HG02970 (cell line): ENCODE results near the gene ABLIM1.
"Not testable (repeated sequence)": the region's sequence is repeated elsewhere in the genome, so short reads cannot be mapped to it uniquely, and the experiment has no call there.

ENCODE experiments used
- ATAC-seq: cut with Tn5 transposase; IDR thresholded peaks from one replicate; pipeline ENCODE4 v1.9.1; 2021; ENCODE audit warnings: mild to moderate bottlenecking, moderate library complexity, moderate number of reproducible peaks; ENCODE audit not compliant: unreplicated experiment, low FRiP score

The ABLIM1 gene

DNA sequence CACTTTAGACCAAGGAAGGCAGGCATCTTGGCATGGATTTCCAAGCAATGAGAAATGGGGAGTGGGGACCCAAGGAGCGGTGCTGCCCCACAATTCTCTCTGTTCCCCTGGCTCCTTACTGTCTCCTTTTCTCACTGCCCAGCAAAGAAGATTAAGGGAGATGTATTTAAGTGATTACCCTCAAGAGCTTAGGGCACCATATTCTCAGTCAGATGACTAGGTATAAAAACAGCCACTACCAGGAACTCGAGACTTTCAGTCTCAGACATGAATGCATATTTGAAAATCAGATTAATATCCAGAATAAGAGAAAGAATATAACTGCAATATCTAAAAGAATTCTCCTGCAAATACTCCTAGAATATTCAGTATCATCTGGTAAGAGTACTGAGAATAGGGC lies at the start of gene ABLIM1:
Gene ABLIM1 (minus strand): TSS at position 101 of the 400 bp plus-strand sequence. CDS start 75 bp downstream, at position 26.
- no peak for ATAC-seq

DNA sequence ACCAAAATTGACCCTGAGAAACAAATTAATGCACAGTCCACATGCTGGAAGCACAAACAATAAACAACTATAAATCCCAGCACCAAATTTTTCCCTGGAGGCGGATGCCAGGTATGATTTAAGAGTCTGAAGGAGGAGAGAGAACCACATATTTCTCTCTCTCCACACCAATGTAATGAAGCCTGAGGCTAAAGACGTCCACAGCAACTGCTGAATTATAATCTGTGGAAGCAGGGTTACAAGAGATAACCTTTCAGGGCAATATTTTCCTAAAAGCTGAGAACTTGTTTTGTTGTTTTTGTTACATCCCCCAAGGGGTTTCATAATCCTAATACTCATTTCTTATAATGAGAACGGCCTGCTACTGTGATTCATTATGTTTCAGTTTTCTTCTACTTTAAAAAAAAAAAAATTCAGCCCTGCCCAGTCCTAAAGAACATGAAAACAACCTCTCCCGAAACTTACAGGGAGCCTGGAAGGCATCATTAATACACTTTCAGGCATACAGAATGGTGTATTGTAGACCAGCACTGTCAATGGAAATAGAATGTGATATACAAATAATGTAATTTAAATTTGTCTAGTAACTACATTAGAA lies 48.5 kb upstream of the ABLIM1 start:
- no peak for ATAC-seq

DNA sequence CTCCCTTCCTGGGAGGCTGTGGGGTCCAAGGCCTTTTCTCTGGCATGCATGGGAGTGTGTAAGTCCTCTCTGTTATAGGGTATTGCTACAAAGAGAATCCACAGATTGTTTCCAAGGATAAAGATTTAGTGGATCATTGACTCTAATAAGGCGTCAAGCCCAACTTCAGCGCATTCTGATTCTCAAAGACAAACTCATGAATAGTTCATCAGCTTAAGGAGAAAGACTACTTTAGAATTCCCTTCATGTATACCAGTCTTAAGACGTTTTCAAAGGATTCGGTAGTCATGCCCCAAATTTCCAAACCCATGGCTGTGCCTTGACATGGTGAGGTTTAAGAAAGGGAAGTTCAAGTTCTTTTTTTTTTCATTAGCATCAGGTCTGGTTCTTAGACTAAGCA lies 46.6 kb upstream of the ABLIM1 start:
- ATAC-seq, result no peak

DNA sequence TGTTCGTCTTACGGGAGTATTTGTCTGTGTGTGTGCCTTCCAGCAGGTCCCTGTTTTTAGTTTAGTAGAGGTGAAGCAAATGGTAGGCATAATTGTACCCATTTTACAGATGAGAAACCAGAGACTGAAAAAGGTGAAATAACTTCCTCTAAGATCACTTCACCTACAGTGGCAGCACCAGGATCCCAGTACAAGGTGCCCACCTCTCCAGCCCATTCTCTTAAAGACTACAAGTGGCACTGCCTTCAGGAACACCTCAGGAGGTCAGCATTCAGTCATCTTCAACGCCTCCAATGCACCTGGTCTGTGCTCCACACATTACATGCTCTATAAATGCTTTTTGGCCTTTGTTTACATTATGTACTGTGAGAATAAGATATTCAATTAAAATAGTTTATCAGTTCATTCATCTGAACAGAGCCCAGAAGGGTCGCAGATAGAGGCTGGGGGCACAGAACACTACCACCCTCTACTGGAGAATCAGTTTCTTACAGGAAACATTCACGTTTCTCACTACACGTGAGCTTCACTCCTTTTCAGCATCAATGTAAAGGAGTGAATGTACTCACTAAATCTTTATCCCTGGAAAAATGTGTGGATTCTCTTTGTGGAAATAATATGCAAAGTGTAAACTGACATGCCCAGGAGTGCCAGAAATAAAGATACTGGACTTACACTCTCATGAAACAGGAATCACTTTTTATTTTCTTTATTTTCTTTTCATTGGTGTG lies 45.5 kb upstream of the ABLIM1 start:
- ATAC-seq, result no peak

GRCh38 chr10:114698271-114699061 lies 40.4 kb upstream of the ABLIM1 start:
- no peak for ATAC-seq

- ATAC-seq, result no peak
Measured at GRCh38 chr10:114697061-114697598, 39.1 kb upstream of the ABLIM1 start.

GRCh38 chr10:114696301-114696700 lies 38.2 kb upstream of the ABLIM1 start:
- ATAC-seq, result not testable (repeated sequence)

- no peak for ATAC-seq
Measured at GRCh38 chr10:114694752-114695151, 36.7 kb upstream of the ABLIM1 start.

DNA sequence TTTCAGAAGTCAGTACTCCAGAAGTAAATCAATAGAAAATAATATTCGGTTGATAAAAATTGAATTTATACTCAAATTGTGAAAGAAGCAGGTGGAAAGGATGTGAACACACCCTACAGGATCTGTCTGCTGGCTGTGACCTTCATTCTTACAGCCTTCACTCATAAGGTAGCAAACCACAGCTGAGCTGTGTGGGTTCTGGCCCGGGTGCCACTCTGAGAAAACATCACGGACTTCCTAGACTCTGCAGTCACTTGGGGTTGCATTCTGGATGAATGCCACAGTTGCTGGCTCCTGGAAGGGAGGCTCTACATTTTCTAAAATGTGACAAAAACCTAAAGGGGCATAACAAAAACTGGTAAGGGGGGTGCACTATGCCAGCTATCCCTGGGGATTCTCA lies 36.0 kb upstream of the ABLIM1 start:
- no peak for ATAC-seq

- no peak for ATAC-seq
Measured at GRCh38 chr10:114691442-114691941, 33.4 kb upstream of the ABLIM1 start.

GRCh38 chr10:114688786-114689185 lies 30.7 kb upstream of the ABLIM1 start:
- ATAC-seq, result no peak

- ATAC-seq, result no peak
Measured at GRCh38 chr10:114687459-114687858, 29.4 kb upstream of the ABLIM1 start.

DNA sequence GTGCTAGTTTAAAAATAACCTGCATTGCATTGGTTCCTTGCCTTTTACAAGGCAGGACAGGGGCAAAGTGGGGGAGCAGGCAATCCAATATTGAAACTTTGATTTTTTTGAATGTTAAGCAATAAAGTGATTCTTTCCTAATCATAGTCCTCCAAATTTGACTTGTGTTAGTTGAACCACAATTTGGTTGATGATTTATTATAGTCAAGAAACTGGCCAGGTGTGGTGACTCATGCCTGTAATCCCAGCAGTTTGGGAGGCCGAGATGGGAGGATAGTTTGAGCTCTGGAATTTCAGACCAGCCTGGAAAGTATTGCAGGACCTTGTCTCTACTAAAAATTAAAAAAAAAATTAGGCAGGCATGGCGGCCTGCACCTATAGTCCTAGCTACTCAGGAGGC lies 27.9 kb upstream of the ABLIM1 start:
- ATAC-seq, result no peak

DNA sequence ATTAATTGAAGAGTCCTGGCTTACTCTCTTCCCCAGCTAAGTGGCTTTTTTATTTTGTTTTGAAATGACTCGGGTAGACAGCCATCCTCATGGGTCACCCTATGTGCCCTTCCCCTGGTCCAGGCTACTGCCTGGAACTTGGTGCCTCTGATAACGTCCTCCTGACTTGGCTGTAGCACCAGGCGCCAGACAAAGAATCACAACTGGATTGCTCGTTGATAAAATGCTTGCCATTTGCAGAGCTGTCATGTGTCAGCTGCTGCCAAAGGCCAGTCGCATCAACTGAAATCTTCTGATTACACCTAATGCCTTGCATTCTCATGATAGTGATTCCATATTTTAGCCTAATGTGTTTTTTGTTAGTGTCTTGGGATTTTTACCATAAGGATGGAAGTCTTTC lies 27.4 kb upstream of the ABLIM1 start:
- no peak for ATAC-seq

DNA sequence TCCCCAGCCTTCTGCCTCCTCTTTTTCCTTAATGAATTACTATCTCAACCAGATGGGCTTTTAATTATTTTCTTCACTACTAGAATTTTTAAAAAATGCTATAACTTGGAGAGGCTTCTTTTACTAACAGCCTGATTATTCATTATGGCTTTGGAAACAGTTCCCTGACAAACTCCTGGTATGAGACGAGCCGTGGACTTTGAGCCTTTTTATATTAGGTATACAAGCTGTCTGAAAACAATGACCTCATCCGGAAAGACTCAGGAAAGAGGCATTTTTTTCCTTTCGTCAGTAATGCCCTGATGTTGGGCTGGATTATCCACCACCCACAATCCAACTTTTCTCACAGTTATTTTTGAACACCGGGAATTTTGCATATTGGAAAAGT lies 26.7 kb upstream of the ABLIM1 start:
- ATAC-seq, result no peak

GRCh38 chr10:114684084-114684821 lies 26.2 kb upstream of the ABLIM1 start:
- ATAC-seq, result no peak

DNA sequence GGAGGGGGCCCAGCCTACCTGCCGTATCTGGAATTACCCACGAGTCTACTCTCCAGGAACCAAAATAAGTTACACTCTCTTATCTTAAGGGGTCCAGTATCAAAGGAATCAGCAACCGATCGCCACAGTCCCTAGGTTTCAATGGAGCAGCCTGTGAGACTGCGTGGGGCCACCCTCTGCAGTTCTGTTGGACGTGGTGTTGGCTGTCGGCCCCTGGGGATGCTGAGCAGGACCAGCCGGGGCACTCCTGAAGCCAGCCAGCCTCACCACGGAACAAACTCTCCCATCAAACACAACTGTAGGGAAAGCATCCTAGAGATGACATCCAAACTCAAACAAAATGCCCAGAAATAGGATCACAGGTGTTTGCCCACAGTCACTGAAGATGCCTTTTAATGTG lies 25.5 kb upstream of the ABLIM1 start:
- ATAC-seq, result no peak

- no peak for ATAC-seq
Measured at GRCh38 chr10:114683162-114683561, 25.1 kb upstream of the ABLIM1 start.

- ATAC-seq, result no peak
Measured at GRCh38 chr10:114682532-114682931, 24.5 kb upstream of the ABLIM1 start.

DNA sequence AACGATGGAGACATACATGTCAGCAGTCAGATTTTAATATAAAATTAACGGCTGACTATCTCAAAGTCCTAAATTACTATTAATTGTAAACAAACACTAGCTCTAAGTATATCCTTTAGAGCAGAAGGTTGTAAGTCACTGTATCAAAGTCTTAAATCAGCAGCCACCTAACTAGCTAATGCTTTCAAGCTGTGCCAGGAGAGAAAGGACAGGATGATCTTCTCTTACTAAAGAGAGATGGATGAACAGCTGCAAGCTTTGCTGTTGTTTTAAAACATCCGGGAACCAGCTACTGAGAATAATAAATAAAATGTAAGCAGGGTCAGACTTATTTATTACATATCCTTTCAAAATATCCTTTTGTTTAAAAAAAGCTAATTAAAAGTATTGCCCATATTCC lies 24.0 kb upstream of the ABLIM1 start:
- ATAC-seq, result no peak
